ENCODE measurements around the gene BRCA2. TPM values are rescaled to one million over a fixed set of nuclear protein-coding genes. Genes with fewer than 3 reads are reported as not detected.
"Not testable (repeated sequence)": the region's sequence is repeated elsewhere in the genome, so short reads cannot be mapped to it uniquely, and the experiment has no call there.

Gene BRCA2
- total RNA-seq, 1 donor from 2014 or later: 0.87 TPM

DNA sequence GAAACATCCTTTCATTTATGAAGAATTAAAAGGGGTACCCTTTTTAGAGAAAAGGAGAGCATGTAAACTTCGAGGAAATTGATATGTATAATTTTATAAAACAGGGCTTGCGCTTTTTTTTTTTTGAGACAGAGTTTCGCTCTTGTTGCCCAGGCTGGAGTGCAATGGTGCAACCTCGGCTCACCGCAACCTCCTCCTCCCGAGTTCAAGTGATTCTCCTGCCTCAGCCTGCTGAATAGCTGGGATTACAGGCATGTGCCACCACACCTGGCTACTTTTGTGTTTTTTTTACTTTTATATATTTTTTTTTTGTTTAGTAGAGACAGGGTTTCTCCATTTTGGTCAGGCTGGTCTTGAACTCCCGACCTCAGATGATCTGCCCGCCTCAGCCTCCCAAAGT, 40.6 kb downstream of the BRCA2 start:
- intact Hi-C loops (cut with DNase I); ATAC-seq; DNase-seq (ENCODE audit: missing footprints): not testable (repeated sequence)

DNA sequence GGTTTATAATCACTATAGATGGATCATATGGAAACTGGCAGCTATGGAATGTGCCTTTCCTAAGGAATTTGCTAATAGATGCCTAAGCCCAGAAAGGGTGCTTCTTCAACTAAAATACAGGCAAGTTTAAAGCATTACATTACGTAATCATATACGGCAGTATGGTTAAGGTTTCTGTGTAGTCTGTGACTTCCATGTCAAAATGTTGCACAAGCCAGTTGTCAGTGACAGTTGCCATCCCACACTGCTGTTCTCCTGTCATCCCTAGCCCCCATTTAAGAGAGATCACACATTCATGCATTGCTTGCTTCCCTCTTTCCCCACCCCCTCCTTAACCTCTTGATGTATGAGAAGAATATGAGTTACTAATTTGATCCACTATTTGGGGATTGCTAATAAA, 47.3 kb downstream of the BRCA2 start:
- intact Hi-C loops (cut with DNase I): no loop called here
- DNase-seq (ENCODE audit: missing footprints) (no peak), ATAC-seq (no peak)

DNA sequence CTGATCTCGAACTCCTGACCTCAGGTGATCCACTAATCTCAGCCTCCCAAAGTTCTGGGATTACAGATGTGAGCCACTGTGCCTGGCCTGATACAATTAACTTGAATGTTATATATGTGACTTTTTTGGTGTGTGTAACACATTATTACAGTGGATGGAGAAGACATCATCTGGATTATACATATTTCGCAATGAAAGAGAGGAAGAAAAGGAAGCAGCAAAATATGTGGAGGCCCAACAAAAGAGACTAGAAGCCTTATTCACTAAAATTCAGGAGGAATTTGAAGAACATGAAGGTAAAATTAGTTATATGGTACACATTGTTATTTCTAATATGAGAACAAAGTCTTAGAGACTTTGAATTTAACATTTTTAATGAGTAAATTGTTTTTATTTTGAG, 55.5 kb downstream of the BRCA2 start:
- DNase-seq (ENCODE audit: missing footprints): no peak
- intact Hi-C loops (cut with DNase I): no loop called here

DNA sequence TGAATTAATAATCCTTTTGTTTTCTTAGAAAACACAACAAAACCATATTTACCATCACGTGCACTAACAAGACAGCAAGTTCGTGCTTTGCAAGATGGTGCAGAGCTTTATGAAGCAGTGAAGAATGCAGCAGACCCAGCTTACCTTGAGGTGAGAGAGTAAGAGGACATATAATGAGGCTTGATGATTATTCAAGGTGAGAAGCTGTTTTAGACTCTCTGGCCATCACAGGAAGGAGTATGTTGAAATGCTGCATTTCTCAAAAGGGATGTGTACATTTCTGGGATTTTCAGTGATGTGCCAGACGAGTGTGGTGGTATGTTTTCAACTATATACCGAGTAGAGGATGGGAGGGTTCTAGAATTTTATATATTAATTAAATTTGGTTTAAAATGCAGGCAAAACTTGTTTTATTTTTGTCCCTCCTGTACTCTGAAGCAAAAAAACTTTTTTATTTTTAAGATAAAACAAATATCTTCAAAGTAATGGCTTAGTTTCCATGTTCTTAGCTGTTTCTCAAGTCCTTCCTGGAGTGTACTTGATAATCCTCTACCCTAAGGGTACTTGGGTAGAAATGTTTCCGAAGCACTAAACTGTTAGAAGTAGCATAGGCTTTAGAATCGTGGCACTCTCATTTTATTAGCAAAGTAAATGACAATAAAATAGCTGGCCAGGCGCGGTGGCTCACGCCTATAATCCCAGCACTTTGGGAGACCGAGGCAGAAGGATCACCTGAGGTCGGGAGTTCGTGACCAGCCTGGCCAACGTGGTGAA, 61.5 kb downstream of the BRCA2 start:
- DNase-seq (ENCODE audit: missing footprints): no peak
- no peak for ATAC-seq
- intact Hi-C loops (cut with DNase I): no loop called here

More for the DNA sequence above, 55.5 kb downstream of the BRCA2 start:
- ATAC-seq: no peak

DNA sequence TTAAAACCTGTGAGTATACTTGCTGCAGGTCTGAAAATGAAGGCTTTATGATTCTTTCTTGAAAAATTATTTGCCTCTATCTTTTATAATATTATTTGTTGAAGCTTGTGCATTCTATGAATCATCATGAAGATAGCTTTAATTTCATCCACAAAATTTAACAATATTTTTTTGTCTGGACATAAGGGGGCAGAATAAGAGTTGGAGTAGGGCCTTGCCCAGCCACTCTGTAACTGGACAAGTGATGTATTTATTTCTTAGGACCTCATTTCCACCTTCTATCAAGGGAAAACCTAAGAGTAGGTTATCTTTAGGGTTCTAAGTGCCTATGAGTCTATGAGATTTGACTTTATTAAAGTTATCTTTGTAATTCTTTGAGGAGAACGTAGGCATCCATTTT, 62.7 kb downstream of the BRCA2 start:
- DNase-seq (ENCODE audit: missing footprints): no peak
- ATAC-seq: no peak
- intact Hi-C loops (cut with DNase I): no loop called here

DNA sequence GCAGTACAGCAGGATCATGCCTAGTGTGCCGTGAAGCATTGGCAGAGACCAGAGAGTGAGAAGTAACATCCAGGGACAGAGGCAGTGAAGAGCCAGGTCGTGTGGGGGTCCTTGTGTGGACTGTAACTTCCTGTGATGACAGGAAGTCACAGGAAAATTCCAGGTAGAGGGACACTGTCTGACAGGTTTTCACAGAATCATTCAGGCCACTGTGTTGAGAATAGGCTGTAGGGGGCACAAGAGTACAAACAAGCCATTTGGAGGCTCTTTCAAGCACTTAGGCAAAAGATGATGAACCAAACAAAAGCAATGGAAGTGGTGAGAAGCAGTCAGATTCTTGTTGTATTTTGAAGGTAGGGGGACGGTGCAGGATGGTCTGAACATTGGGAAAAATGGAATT, 66.2 kb downstream of the BRCA2 start:
- intact Hi-C loops (cut with DNase I): loop anchor here (5.0 kb wide), 2 partner anchors 156 to 201 kb away; partner anchors contain the start of gene N4BP2L2
- DNase-seq (ENCODE audit: missing footprints) (no peak), ATAC-seq (peak; percentile 48)

DNA sequence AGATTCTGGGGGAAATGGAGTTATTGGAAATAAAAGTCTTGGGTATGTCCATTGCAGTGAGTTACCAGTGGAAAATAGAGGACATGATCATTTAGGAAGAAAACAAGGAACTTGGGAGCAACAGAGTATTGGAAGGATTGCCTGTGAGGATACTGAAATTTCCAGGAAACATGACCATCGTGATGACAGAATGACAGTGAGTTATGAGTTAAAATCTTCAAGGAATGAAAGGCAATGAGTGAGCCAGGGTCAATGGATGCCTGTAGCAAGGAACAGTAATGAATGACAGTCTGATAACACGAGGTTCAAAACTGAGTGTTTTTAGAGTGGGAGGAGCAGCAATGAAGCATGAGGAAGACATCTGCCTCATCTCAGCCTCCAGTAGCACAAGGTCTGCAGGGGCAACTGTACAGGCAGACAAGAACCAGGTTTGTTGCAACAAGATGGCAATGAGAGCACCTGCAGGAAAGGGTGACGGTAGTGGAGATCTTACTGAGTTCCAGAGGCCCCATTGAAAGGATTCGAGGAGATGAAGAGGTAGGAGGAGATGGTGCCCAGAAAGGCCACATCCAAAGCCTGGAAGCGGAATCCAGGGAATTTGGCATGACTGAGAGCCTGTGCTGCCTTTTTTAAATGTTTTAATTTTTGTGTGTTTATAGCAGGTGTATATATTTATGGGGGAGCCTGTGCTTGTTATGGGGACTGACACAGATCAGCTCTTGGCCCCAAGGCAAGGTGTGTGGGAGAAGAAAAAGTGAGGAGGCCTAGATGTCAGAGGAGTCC, 68.7 kb downstream of the BRCA2 start:
- no peak for DNase-seq (ENCODE audit: missing footprints)
- intact Hi-C loops (cut with DNase I): loop anchor here (5.0 kb wide), 2 partner anchors 153 to 198 kb away; partner anchors contain the start of gene N4BP2L2
- no peak for ATAC-seq

DNA sequence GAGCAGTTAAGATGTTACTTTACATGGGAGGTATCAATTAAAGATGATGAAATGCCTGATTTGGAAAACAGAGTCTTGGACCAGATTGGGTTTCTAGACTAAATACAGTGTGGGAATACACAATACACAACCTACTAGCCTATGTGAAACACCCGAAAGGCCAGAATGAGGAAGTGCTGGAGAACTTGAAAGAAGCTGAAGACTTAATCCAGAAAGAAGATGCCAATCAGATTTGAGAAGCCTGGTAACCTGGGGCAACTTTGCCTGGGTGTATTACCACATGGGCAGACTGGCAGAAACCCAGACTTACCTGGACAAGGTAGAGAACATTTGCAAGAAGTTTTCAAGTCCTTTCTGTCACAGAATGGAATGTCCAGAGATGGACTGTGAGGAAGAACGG, 69.4 kb downstream of the BRCA2 start:
- intact Hi-C loops (cut with DNase I): loop anchor here (5.0 kb wide), 2 partner anchors 153 to 198 kb away; partner anchors contain the start of gene N4BP2L2
- ATAC-seq: no peak

DNA sequence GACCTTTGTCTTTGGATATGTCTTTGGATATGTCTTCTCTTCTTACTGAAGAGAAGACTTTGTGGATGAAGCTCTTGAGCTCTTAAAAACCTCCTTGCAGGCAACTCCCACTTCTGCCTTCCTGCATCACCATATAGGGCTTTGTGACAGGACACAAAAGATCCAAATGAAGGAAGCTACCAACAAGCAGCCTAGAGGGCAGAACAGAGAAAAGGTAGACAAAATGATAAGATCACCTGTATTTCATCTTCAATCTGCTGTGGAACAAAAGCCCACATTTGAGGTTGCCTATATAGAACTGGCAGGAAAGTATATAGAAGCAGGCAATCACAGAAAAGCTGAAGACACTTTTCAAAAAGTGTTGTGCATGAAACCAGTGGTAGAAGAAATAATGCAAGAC, 70.1 kb downstream of the BRCA2 start:
- no peak for ATAC-seq
- intact Hi-C loops (cut with DNase I): no loop called here
- DNase-seq (ENCODE audit: missing footprints): no peak

More for the DNA sequence above, 69.4 kb downstream of the BRCA2 start:
- DNase-seq (ENCODE audit: missing footprints): no peak

DNA sequence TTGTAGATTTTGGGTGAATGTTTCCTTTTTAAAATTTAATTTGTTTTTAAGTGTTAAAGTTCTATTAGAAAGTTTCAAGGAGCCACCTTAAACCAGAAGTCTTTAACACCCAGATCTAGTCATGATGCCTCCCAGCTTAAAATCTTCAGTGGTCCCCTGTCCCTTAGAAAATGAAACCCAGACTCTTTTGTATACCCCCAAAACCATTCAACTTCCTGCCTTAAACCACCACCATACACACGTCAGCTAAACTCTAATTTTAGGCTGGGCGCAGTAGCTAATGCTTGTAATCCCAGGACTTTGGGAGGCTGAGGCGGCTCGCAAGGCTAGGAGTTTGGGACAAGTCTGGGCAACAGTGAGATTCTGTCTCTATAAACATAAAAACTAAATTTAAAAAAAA, 74.7 kb downstream of the BRCA2 start:
- DNase-seq (ENCODE audit: missing footprints) (no peak), ATAC-seq (no peak)
- intact Hi-C loops (cut with DNase I): no loop called here

DNA sequence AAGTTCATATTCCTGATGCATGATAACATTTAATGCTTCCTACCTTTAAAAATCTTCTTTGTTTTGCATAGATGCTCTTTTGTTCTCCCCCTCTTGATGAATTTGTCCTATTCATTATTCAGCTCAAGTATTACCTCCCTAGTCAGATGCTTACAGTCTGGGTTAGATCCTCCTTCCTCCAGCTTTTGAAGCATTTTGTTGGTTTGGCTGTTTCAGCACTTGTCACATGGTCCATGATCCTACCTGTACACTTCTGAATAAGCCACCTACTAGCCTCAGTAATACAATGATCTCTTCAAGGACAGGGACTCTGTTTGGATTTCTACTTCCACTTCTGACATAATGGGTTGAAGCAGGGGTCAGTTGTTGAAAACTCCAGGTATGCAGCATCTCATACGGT, 75.2 kb downstream of the BRCA2 start:
- ATAC-seq (no peak), DNase-seq (ENCODE audit: missing footprints) (no peak)
- intact Hi-C loops (cut with DNase I): no loop called here

DNA sequence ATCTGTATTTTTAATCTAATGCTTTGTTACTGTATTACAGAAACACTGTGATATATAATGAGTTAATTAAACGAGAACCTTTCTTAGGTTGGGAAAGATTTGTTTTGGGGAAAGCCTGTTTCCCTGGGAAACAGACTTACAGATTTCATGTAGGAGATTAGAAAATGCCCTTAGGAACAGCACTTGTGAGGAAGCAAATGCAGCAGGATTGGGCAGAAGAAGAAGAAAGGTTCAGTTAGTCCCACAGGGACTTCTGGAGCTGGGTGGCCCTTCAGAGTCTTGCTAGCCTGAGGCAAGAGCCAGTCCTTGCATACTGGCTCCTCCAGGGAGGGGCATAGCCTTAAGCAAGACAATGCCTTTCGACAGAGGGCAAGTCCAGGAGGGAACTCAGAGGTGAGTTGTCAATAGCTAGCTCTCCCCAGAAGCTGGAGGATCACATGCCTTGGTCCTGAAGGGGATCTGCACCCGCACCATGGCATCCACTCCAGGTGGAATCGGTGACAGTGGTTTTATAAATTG, 75.9 kb downstream of the BRCA2 start:
- DNase-seq (ENCODE audit: missing footprints) (no peak), ATAC-seq (no peak)
- intact Hi-C loops (cut with DNase I): no loop called here

DNA sequence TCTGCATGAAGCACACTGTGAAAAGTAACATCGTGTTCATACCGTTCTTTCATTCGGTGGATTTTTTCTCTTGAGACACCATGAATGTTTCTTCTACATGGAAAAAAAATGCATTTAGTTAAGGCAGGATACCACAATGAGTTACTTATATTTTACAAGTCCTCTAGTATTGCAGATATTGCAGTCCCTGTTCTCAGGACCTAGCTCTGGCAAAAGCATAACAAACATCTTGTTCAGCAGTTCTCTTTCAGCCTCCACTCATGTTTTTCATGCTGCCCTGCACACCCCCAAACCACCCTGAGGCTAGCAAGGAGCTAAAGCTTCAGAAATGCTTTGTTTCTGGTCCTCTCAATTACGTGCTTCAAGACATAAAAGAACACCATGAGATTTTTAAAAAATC, 87.8 kb downstream of the BRCA2 start:
- no peak for DNase-seq (ENCODE audit: missing footprints)
- intact Hi-C loops (cut with DNase I): no loop called here
- no peak for ATAC-seq

DNA sequence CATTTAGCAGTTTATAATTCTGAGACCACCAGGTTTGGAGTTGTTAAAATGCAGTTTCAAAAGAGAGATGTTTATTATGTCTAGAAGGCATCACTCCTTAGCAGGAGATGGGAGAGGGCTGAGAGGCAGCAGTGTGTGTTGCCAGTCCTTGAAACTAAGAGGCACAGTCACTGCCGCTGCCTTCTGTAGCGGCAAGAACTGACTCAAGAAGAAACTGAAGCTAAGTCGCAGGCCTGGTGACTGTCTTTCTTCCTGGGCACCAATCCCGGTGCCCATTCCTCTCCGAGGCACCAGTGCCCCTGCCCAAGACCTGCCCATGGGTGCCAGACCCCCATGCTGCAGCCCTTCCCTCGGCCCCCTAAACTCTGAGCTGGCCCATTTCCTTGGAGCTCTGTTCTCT, 92.5 kb downstream of the BRCA2 start:
- ATAC-seq: no peak

DNA sequence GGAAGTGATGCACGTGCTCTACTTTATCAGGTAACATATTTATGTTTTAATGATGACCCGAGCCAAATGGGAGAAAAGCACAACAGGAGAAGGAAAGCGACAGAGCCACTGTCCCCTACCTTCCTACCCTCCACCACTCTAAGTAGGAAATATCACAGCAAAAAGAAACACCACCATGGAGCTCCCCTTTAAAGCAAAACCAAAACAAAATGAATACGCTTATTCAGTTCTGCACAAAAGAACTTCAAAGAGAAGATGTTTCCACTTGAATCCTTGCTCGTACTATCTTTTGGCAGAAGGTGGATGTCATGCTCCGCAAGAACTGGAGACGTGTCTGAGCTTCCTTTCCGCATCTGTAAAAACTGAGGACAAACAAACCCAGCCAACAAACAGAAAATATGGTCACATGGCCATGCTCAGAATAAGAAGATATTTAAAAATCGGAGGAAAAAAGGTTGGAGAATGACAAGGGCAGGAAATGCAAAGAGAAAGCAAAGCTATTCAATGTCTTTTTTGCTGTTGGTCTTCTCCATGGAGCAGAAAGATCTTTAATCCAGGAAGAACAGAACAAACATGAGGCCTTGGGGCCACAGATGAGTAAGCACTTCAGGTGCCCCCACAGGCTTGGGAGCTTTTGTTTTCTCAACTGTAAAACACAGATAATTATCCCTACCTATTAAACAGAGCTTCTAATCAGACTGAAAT, 93.1 kb downstream of the BRCA2 start:
- intact Hi-C loops (cut with DNase I): no loop called here
- ATAC-seq (no peak), DNase-seq (ENCODE audit: missing footprints) (no peak)

More for the DNA sequence above, 92.5 kb downstream of the BRCA2 start:
- intact Hi-C loops (cut with DNase I): no loop called here
- no peak for DNase-seq (ENCODE audit: missing footprints)

DNA sequence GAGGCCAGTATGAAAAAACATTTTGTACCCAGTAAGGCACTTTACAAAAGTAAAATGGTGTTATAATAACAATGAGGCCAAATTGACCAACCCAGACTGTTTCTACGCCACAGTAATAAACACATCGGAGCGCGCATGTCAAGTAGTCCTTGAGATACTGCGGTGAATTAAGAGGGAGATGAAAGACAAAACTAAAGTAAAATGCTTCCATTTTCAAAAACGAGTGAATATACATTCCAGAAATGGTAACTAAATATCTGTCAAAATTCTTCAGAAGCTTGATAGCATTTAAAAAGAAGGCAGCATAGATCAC, 93.6 kb downstream of the BRCA2 start:
- DNase-seq (ENCODE audit: missing footprints): no peak
- ATAC-seq: no peak
- intact Hi-C loops (cut with DNase I): no loop called here

DNA sequence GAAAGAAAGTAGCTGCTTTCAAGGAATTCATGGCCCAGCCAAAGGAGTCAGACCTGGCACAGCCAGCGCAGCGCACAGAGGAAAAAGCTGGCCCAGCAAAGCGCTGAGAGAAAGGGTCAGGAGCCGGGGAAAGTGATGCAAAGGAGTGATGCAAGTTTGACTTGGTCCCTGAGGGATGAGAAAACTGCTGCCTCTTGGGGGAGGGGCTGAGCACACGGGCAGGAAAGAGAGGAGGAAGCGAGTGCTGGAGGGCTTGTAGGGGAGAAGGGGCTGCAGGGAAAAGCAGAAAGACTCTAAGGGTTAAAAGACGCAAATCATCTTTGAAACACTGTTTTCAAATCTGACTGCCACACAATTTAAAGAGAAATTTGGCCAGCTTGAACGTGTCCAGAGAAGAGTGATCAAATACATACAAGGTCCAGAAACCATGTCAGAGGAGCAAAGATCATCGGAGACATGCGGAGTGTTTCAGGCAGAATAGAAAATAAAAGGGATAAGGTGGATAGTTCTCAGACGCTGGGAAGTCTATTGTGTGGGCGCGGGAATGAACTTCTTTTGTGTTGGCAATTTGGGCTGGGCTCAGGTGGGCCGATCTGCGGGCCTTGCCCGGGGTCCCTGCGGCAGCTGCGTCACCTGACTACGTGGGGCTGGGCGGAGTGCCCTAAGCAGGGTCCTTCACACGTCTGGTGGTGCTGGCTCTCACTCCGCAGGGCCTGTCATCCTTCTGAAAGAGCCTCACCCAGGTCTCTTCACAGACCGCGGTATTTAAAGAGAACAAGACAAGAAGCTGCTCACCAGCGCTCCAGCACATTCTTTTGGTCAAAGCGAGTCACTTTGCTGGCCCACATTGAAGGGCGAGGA, 94.5 kb downstream of the BRCA2 start:
- DNase-seq (ENCODE audit: missing footprints) (peak; percentile 73), ATAC-seq (peak; percentile 94)
- intact Hi-C loops (cut with DNase I): no loop called here

DNA sequence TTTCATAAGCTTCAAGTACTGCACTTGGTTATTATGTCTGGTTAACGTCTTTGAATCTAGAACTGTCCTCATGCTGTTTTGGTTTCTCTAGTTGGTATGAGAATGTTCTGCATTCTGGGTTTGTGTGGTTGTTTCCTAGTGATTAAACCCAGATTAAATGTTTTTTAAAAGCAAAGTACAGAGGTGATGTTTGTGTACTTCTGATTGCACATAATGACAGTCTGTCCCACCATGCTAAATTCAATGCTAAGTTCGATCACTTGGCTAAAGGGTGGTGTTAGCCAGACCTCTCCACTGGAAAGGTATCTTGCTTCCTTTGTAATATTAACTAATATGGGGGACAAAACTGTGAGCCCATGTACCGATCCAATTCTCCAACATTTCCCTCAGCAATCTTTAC, 98.0 kb downstream of the BRCA2 start:
- ATAC-seq (no peak), DNase-seq (ENCODE audit: missing footprints) (no peak)
- intact Hi-C loops (cut with DNase I): no loop called here

DNA sequence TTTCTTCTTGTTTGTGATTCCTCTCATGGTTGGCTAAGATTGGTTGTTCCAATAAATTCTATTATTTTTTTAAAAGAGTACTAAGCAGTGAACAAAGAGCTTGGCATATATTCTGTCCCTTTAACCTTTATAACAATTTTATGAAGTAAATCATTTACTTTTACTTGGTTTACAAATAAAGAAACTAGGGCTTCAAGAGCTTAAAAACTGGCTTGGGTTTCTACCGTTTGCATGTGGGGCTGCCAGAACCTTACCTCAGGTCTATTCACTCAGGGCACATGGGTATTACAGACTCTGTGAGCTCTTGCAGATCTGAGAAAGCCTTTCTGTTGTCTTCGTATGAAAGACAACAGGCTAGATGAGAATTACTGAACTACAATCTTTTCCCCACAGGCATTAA, 99.3 kb downstream of the BRCA2 start:
- DNase-seq (ENCODE audit: missing footprints): no peak
- intact Hi-C loops (cut with DNase I): no loop called here
- ATAC-seq: no peak

All from Right ventricle myocardium inferior (tissue), 1 donor.